Stimulated activated CD8-positive, alpha-beta memory T cell treated with anti-CD3 and anti-CD28 coated beads, Interleukin-2, amount 100 ng/mL, for 48 hours (primary cell): ENCODE results near the gene CFAP210.
"Not testable (repeated sequence)": the region's sequence is repeated elsewhere in the genome, so short reads cannot be mapped to it uniquely, and the experiment has no call there.

Experiments
- DNase-seq, 2 donors: peaks; one replicate each; pipeline ENCODE4 v3.0.0-alpha.2; 2020; ENCODE audit warnings: low read depth in 2 of 2

The CFAP210 gene

GRCh38 chr2:169620509-169620908 lies 73.7 kb downstream of the CFAP210 start:
- no peak for DNase-seq

DNA sequence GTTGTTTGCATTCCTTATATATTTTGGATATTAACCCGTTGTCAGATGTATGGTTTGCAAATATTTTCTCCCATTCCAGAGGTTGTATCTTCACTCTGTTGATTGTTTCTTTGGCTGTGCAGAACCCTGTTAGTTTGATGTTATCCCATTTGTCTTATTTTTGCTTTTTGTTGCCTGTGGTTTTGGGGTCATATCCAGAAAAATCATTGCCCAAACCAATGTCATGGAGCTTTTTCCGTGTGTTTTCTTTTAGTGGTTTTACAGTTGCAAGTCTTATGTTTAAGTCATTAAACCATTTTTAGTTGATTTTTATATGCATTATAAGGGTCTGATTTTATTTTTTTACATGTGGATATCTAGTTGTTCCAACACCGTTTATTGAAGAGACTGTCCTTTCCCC lies 74.3 kb downstream of the CFAP210 start:
- no peak for DNase-seq

- DNase-seq: not testable (repeated sequence)
Observed at GRCh38 chr2:169615982-169616381, 78.2 kb downstream of the CFAP210 start.

- DNase-seq: no peak
Observed at GRCh38 chr2:169613876-169614275, 80.3 kb downstream of the CFAP210 start.

GRCh38 chr2:169609264-169609663 lies 84.9 kb downstream of the CFAP210 start:
- DNase-seq: no peak

- DNase-seq: no peak
Observed at GRCh38 chr2:169599568-169599967, 94.6 kb downstream of the CFAP210 start.

GRCh38 chr2:169598982-169599381 lies 95.2 kb downstream of the CFAP210 start:
- no peak for DNase-seq

DNA sequence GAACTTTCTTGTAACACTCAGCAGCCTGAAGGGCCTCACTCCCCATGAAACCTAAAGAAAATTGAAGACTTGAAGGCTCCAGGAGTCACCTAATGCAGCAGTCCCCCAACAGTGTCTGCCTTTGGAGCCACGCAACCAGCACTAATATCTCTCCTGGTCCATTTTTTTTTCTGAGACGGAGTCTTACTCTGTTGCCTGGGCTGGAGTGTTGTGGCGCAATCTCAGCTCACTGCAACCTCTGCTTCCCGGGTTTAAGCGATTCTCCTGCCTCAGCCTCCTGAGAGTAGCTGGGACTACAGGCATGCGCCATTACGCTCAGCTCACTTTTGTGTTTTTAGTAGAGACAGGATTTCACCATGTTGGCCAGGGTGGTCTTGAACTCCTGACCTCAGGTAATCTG lies 97.7 kb downstream of the CFAP210 start:
- not testable (repeated sequence) for DNase-seq
